Loucy (cell line): ENCODE data around the gene RPL38.

ENCODE experiments used
- CTCF ChIP-seq: fragments of 200-600 bp; sonication (generic); conservative IDR thresholded peaks from 2 replicates; pipeline ENCODE4 v1.5.1; 2014; ENCODE audit warnings: mild to moderate bottlenecking, antibody characterized with exemption, low read length
- EZH2phosphoT487 ChIP-seq: fragments of 200-600 bp; IDR thresholded peaks from 2 replicates; pipeline ENCODE4 v1.6.1; 2018; ENCODE audit warnings: antibody characterized with exemption, mild to moderate bottlenecking, moderate library complexity, borderline replicate concordance

GRCh38 chr17:74205274-74205673, 1.8 kb downstream of the RPL38 start:
- TF ChIP-seq EZH2phosphoT487 (no peak), CTCF (no peak)
